Measurements from ENCODE around the gene SLIT3. TPM values are rescaled to one million over a fixed set of nuclear protein-coding genes. Genes with fewer than 3 reads are reported as not detected.

Gene SLIT3
- total RNA-seq, 2 donors from 2014 or later, result 6.6 to 6.7 TPM

DNA sequence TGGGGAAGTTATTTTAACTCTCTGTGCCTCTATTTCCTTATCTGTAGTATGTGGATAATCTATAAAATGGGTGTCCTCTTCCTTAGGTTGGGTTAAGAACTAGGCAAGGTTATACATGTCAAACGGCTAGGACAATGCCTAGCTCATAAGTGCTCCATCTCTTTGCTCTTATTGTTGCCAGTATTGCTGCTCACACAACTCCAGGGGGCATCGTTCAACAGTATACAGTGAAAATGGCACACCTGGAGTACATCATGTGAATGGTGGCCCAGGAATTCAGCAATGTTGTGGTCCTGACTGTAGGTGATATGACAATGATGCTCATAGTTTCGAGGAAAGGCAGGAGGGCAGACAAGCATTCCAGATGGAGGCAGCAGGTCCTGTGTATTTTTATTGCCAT, 30.1 kb downstream of the SLIT3 start:
- H3K4me3 ChIP-seq, result no peak overlapping the region
- WGBS, 2 donors, result 68 to 74% methylated on average over 3 of the region's 3 CpGs
- no peaks in the 10 kb centered on the region for H3K9me3 ChIP-seq
- H3K36me3 ChIP-seq (replicated peaks in 1 of 2; ENCODE audit: insufficient read depth in 1 of 2, low read depth in 2 of 2), result no peaks in the 10 kb centered on the region
- H3K27me3 ChIP-seq, result no peaks in the 10 kb centered on the region
- H3K27ac ChIP-seq, result no peak overlapping the region
- no peaks in the 10 kb centered on the region for H3K4me1 ChIP-seq
- TF ChIP-seq POLR2A (IDR thresholded peaks at IDR 0.05), result no peak
- TF ChIP-seq, protein P1, sequence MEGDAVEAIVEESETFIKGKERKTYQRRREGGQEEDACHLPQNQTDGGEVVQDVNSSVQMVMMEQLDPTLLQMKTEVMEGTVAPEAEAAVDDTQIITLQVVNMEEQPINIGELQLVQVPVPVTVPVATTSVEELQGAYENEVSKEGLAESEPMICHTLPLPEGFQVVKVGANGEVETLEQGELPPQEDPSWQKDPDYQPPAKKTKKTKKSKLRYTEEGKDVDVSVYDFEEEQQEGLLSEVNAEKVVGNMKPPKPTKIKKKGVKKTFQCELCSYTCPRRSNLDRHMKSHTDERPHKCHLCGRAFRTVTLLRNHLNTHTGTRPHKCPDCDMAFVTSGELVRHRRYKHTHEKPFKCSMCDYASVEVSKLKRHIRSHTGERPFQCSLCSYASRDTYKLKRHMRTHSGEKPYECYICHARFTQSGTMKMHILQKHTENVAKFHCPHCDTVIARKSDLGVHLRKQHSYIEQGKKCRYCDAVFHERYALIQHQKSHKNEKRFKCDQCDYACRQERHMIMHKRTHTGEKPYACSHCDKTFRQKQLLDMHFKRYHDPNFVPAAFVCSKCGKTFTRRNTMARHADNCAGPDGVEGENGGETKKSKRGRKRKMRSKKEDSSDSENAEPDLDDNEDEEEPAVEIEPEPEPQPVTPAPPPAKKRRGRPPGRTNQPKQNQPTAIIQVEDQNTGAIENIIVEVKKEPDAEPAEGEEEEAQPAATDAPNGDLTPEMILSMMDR (IDR thresholded peaks at IDR 0.05), result no peak
- DNase-seq (no peak), ATAC-seq (no peak)
- intact Hi-C loops (cut with DNase I), result no loop called here

DNA sequence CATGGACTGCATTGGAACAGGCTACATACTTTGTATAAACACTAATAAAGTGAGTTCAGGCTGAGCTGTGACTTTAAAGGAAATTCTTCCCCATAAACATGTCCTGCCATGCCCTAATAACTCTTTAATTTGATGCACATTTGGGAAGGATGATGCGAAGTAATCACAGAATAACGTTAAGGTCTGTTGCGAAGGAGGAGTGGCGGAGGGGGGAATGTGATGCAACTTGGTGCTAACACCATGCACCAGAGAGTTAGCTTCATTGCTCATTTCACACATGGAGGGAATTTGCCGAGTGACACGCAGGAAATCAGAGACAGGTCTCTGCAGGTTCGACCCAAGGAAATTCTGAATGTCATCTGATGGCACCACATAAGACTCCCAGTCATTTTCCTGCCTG, 32.9 kb downstream of the SLIT3 start:
- Histone ChIP-seq H3K27ac (no peak overlapping the region), H3K9me3 (no peaks in the 10 kb centered on the region), H3K36me3 (replicated peaks in 1 of 2; ENCODE audit: insufficient read depth in 1 of 2, low read depth in 2 of 2) (no peaks in the 10 kb centered on the region), H3K27me3 (no peaks in the 10 kb centered on the region), H3K4me1 (no peaks in the 10 kb centered on the region), H3K4me3 (no peak overlapping the region)
- ATAC-seq, result no peak
- WGBS, 2 donors, result 76 to 79% methylated on average over 7 of the region's 7 CpGs
- intact Hi-C loops (cut with DNase I), result no loop called here
- no peak for DNase-seq
- no peak for TF ChIP-seq POLR2A (IDR thresholded peaks at IDR 0.05)
- TF ChIP-seq, protein P1 (IDR thresholded peaks at IDR 0.05), result no peak

DNA sequence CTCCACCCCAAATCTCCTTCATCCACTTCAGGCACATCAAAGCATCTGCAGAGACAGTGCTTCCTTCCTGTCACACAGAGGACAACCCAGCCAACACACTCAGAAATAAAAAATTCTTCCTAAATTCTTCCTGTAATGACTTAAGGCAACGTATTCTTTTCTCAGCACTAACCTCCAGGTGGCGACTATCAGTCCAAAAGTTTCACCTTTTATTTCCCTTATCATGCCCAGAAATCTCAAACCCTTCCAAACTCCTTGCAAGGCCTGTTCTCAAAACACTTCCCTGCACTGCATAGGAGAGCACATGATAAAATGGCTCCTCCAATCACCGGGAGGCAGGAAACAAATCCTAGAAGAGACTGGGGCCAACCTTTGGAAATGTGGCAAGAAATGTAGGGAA, 35.1 kb downstream of the SLIT3 start:
- no peaks in the 10 kb centered on the region for H3K9me3 ChIP-seq

DNA sequence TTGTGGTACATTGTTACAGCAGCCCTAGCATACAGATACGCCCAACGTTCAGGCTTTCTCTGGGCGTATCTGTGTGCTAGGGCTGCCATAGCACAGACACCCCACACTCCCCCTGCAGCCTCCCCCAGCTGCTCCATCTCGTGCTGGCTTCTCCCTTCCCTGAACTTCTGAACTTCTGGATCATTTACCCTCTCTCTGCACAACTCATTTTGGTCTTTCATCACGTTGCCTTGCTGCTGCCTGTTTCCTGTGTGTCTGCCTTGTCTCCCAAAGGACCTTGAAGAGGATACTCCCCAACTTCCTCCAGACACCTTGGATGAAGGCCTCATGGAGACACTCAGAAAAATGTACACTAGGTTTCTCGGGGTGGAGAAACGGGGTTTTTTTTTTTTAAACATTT, 37.3 kb downstream of the SLIT3 start:
- ATAC-seq, result no peak
- 49 to 58% methylated on average over 7 of the region's 7 CpGs for WGBS, 2 donors
- TF ChIP-seq, protein P1 (IDR thresholded peaks at IDR 0.05), result no peak
- TF ChIP-seq POLR2A (IDR thresholded peaks at IDR 0.05), result no peak

More for the DNA sequence above, 35.1 kb downstream of the SLIT3 start:
- H3K4me1 ChIP-seq, result no peaks in the 10 kb centered on the region
- DNase-seq, result no peak
- no peaks in the 10 kb centered on the region for H3K27me3 ChIP-seq
- no peak overlapping the region for H3K27ac ChIP-seq
- intact Hi-C loops (cut with DNase I), result no loop called here
- H3K4me3 ChIP-seq, result no peak overlapping the region
- ATAC-seq, result no peak
- no peaks in the 10 kb centered on the region for H3K36me3 ChIP-seq (replicated peaks in 1 of 2; ENCODE audit: insufficient read depth in 1 of 2, low read depth in 2 of 2)
- 73 to 75% methylated on average over 3 of the region's 3 CpGs for WGBS, 2 donors
- no peak for TF ChIP-seq POLR2A (IDR thresholded peaks at IDR 0.05)
- TF ChIP-seq, protein P1 (IDR thresholded peaks at IDR 0.05), result no peak

DNA sequence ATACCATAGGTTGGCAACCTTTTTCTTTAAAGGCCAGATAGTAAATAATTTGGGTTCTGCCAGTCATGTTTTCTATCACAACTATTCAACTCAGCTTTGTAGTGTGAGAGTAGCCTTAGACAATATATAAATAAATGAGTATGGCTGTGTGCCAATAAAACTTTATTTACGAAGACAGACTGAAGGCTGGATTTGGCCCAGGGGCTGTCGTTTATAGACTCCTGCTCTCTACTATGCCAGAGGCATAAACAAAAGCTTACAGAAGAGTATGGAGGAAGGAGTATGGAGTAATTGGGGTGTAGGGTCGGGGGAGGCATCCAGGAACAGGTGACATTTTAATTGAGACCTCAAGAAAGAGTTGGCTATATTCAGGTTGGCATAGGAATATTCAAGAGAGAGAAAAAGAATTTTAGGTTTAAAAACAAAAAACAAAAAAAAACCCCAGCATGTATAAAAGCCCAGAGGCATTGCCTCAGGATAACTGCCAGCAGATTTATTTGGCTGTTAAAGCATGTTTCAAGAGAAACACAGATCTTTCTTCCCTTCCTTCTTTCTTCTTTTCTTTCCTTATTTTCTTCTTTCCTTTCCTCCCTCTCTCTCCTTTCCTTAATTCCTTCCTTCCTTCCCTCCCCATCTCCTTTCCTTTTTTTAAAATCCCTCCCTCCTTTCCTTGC, 39.9 kb downstream of the SLIT3 start:
- no peak overlapping the region for H3K27ac ChIP-seq
- intact Hi-C loops (cut with DNase I), result no loop called here
- H3K4me3 ChIP-seq, result no peak overlapping the region
- no peak for ATAC-seq
- no peaks in the 10 kb centered on the region for H3K9me3 ChIP-seq
- H3K36me3 ChIP-seq (replicated peaks in 1 of 2; ENCODE audit: insufficient read depth in 1 of 2, low read depth in 2 of 2), result no peaks in the 10 kb centered on the region
- no peaks in the 10 kb centered on the region for H3K27me3 ChIP-seq
- no peak for TF ChIP-seq POLR2A (IDR thresholded peaks at IDR 0.05)
- TF ChIP-seq, protein P1 (IDR thresholded peaks at IDR 0.05), result no peak
- H3K4me1 ChIP-seq, result no peaks in the 10 kb centered on the region
- no peak for DNase-seq
- 36 to 46% methylated on average over 3 of the region's 3 CpGs for WGBS, 2 donors

More for the DNA sequence above, 37.3 kb downstream of the SLIT3 start:
- Histone ChIP-seq H3K4me3 (no peak overlapping the region), H3K36me3 (replicated peaks in 1 of 2; ENCODE audit: insufficient read depth in 1 of 2, low read depth in 2 of 2) (no peaks in the 10 kb centered on the region), H3K27me3 (no peaks in the 10 kb centered on the region), H3K27ac (no peak overlapping the region), H3K9me3 (no peaks in the 10 kb centered on the region), H3K4me1 (no peaks in the 10 kb centered on the region)
- intact Hi-C loops (cut with DNase I), result no loop called here
- DNase-seq, result no peak
